Fibroblast of the aortic adventitia (primary cell): Measurements from ENCODE around the gene RFX7. TPM values are rescaled to one million over a fixed set of nuclear protein-coding genes. Genes with fewer than 3 reads are reported as not detected.
A peak's percentile ranks its signal among the peaks of the same experiment; 100 is the strongest.
"Not testable (repeated sequence)": the region's sequence is repeated elsewhere in the genome, so short reads cannot be mapped to it uniquely, and the experiment has no call there.

Experiments
- DNase-seq: peaks from one replicate; pipeline ENCODE4 v3.0.0-alpha.2; 2010; ENCODE audit warnings: low read depth
- H3K4me3 ChIP-seq: 2 replicates; pipeline ENCODE4 v1.5.1; 2011; ENCODE audit warnings: low read depth, mild to moderate bottlenecking, control low read depth, low read length, moderate library complexity
- CTCF ChIP-seq: IDR thresholded peaks from 2 replicates; pipeline ENCODE4 v1.5.1; 2011; ENCODE audit warnings: mild to moderate bottlenecking, low read length, control low read depth, inconsistent platforms; ENCODE audit not compliant: insufficient read depth
- total RNA-seq: library from RNA; depleted of rRNA; stranded (reverse); fragments of >200 nt; gene quantifications from 2 replicates; pipeline ENCODE4 v1.2.3, GENCODE V29; 2012; ENCODE audit warnings: low replicate concordance

The RFX7 gene
- total RNA-seq, 1 donor = 9.5 TPM

- H3K4me3 ChIP-seq = no peak overlapping the region
- DNase-seq = no peak
- no peak for TF ChIP-seq CTCF
These were observed 36.6 kb downstream of the RFX7 start for GRCh38 chr15:56207092-56207491.

- peak; percentile 50 for DNase-seq
- no peak for TF ChIP-seq CTCF
- H3K4me3 ChIP-seq = no peak overlapping the region
These were observed 38.4 kb downstream of the RFX7 start for GRCh38 chr15:56205061-56205876.

- not testable (repeated sequence) for DNase-seq, H3K4me3 ChIP-seq
These were observed 40.3 kb downstream of the RFX7 start for GRCh38 chr15:56203312-56203922.

GRCh38 chr15:56202701-56203100 lies 41.0 kb downstream of the RFX7 start:
- no peak for TF ChIP-seq CTCF
- no peak overlapping the region for H3K4me3 ChIP-seq
- no peak for DNase-seq

- TF ChIP-seq CTCF = no peak
- no peak overlapping the region for H3K4me3 ChIP-seq
- no peak for DNase-seq
These were observed 44.6 kb downstream of the RFX7 start for GRCh38 chr15:56199038-56199437.

- DNase-seq = no peak
- H3K4me3 ChIP-seq = no peak overlapping the region
- no peak for TF ChIP-seq CTCF
These were observed 49.6 kb downstream of the RFX7 start for GRCh38 chr15:56194035-56194434.

GRCh38 chr15:56192659-56193442 lies 50.8 kb downstream of the RFX7 start:
- TF ChIP-seq CTCF = no peak
- no peak for DNase-seq
- H3K4me3 ChIP-seq = no peak overlapping the region
